GM10248 (cell line): Measurements from ENCODE around the gene IDE.
"Not testable (repeated sequence)": the region's sequence is repeated elsewhere in the genome, so short reads cannot be mapped to it uniquely, and the experiment has no call there.

Source experiments
- CTCF ChIA-PET: fragments of 300-600 bp; sonication (Branson Sonifier 250); formaldehyde crosslinking; extraction: SDS; loops from one replicate; lab custom pipeline; 2021; ENCODE audit warnings: antibody characterized with exemption; lab: Yijun Ruan, JAX
- POLR2A ChIA-PET: fragments of 350-650 bp; sonication (Branson Sonifier 250); formaldehyde crosslinking; extraction: SDS; loops from one replicate; lab custom pipeline; 2020; ENCODE audit warnings: antibody characterized with exemption; lab: Yijun Ruan, JAX
- DNase-seq: peaks from one replicate; pipeline ENCODE4 v3.0.0; 2012; ENCODE audit errors: extremely low spot score
- TF ChIP-seq, protein P1 (sequence below): IDR thresholded peaks from 2 replicates; pipeline ENCODE4 v1.5.1; 2012; ENCODE audit warnings: mild to moderate bottlenecking, low read depth; ENCODE audit errors: extremely low read depth, missing control alignments, control extremely low read depth

Gene IDE

DNA sequence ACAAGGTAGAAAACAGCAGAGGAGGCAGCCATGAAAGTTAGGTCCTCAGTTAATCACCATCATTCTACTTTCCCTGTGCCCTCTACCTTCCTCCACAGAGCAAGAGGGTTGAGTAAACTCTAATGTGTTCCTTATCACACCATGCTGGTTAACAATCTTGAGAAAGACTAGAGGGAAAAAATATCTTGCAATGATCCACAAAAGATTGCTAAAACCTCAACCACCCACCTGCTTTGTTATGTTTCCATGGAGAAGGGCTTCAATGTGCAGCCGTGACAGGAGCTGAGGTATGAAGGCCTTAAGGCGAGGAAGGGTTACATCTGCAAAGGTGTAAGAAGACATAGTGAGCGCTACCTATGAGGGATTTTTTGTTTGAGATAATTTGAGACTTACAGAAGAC, 103.9 kb downstream of the IDE start:
- ChIA-PET CTCF (no interaction called here), POLR2A (no interaction called here)
- TF ChIP-seq, protein P1, sequence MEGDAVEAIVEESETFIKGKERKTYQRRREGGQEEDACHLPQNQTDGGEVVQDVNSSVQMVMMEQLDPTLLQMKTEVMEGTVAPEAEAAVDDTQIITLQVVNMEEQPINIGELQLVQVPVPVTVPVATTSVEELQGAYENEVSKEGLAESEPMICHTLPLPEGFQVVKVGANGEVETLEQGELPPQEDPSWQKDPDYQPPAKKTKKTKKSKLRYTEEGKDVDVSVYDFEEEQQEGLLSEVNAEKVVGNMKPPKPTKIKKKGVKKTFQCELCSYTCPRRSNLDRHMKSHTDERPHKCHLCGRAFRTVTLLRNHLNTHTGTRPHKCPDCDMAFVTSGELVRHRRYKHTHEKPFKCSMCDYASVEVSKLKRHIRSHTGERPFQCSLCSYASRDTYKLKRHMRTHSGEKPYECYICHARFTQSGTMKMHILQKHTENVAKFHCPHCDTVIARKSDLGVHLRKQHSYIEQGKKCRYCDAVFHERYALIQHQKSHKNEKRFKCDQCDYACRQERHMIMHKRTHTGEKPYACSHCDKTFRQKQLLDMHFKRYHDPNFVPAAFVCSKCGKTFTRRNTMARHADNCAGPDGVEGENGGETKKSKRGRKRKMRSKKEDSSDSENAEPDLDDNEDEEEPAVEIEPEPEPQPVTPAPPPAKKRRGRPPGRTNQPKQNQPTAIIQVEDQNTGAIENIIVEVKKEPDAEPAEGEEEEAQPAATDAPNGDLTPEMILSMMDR, result no peak
- no peak for DNase-seq

DNA sequence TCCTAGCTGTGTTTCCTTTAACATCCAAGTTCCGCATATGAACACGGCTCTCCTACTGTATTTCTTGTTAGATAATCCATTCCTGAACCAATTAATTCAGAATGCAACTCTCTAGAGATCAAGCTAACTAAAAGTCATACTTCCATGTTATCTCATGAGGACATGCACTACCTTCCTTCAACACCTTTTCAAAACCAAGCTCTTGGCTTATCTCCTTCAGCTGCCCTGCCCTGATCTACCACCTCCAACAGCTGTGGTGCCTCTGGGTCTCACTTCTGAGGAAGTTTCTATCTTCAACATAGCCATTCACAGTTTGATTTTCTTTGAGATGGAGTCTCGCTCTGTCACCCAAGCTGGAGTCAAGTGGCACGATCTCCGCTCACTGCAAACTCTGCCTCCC, 109.5 kb downstream of the IDE start:
- POLR2A ChIA-PET, result no interaction called here
- DNase-seq, result no peak
- CTCF ChIA-PET, result interaction anchor here (0.8 to 1.3 kb wide), 2 partner anchors 11 to 14 kb away, joined by 3 read pairs; no protein-coding TSS in a partner anchor
- TF ChIP-seq, protein P1, result no peak

DNA sequence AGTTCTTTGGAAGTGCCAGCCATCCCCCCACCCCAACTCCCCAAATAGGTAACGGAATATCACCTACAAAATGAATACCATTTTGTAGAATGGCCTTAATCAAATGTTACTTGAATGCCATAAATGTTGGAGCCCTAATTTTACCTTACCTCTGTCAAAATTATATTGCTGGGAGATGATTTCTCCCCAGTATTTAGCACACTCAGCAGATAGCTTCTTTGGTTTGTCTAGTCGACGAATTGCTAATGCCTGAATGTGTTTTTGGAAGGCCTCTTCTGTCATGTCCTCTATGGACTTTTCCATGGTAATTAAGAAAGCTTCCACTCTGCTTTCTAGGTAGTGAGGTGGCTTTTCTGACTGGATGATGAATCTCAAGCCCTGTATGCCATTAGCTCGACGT, 110.3 kb downstream of the IDE start:
- TF ChIP-seq, protein P1, result no peak
- ChIA-PET CTCF (interaction anchor here (1.1 to 1.3 kb wide), 3 partner anchors 8 to 46 kb away, joined by 3 read pairs; no protein-coding TSS in a partner anchor), POLR2A (interaction anchor here (0.6 kb wide), 1 partner anchor 13 kb away, joined by 3 read pairs; no protein-coding TSS in a partner anchor)
- no peak for DNase-seq

DNA sequence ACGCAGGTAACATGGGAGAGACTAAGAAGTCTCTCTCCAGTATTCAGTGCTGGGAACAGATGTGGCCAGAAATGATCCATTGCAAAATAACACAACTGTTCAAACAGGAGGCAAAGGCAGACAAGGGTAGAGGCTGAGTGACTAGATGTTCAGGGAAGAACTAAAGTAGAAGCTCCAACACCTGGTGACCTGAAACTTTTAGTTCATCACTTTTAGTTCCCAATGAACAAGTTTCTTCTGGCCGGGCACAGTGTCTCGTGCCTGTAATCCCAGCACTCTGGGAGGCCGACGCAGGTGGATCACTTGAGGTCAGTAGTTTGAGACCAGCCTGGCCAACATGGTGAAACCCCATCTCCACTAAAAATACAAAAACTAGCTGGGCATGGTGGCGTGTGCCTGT, 118.9 kb downstream of the IDE start:
- DNase-seq, POLR2A ChIA-PET, CTCF ChIA-PET: not testable (repeated sequence)

DNA sequence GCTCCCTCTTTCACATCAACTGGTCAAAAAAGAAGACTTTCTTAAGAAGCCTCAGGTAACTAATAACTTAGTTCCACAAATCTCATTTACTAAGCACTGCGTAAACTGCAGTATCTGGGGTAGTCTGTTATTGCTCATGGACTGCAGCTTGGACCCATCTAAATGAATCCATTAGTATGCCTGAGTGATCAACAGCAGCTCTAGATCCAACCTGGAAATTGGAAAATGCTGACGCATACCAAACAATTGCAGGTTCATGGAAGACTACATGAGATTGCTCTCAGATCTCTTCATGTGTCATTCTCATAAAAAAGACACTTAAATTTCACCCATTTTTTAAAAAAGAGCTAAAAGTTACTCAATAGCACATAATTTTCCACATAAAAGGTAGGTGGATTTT, 121.6 kb downstream of the IDE start:
- CTCF ChIA-PET, result no interaction called here
- TF ChIP-seq, protein P1, result no peak
- POLR2A ChIA-PET, result no interaction called here
- DNase-seq, result no peak

DNA sequence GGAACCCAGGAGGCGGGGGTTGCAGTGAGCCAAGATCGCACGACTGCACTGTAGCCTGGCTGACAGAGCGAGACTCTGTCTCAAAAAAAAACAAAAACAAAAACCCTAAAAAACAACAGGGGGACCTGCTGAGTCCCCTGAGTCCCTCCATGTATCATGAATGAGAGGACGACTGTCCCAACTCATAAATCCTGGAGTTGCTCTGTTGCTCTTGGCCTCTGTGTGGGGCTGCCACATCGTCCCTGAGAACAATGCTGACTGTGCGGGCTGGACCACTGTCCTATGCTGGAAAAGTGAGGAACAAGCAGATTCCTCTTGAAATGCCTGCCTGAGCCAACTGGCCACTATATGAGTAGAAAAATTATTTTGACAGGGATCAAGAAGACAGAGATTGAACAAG, 122.5 kb downstream of the IDE start:
- POLR2A ChIA-PET, result no interaction called here
- CTCF ChIA-PET, result no interaction called here
- no peak for DNase-seq
- TF ChIP-seq, protein P1, result no peak

DNA sequence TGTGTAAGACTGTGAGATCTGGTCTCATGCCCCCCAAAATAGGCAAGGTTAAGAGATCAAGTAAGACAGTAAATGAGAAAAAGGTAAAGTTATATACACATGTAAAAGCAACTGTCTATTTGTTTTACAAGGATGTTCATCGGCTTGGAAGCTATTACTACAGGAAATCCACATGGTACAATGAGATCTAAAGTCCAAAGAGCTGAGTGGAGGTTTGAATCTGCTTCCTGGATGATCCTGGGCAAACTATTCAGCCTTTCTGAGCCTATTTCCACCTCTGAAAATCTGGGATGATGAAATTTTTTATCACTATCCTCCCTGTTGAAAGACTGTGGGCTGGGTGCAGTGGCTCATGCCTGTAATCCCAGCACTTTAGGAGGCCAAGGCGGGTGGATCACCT, 123.0 kb downstream of the IDE start:
- TF ChIP-seq, protein P1, result no peak
- DNase-seq, result no peak
- CTCF ChIA-PET, result no interaction called here
- POLR2A ChIA-PET, result interaction anchor here (0.7 kb wide), 1 partner anchor 12 kb away, joined by 3 read pairs; no protein-coding TSS in a partner anchor
